Hematopoietic multipotent progenitor cell treated with erythropoietin and hydrocortisone succinate and interleukin-3 and kit ligand, for 15 days (in vitro differentiated cells): ENCODE results near the gene ZC3H8.
"Not testable (repeated sequence)": the region's sequence is repeated elsewhere in the genome, so short reads cannot be mapped to it uniquely, and the experiment has no call there.

Experiments used
- DNase-seq: peaks from one replicate; pipeline ENCODE4 v3.0.0-alpha.2; 2015; ENCODE audit warnings: low spot score

Gene ZC3H8

DNA sequence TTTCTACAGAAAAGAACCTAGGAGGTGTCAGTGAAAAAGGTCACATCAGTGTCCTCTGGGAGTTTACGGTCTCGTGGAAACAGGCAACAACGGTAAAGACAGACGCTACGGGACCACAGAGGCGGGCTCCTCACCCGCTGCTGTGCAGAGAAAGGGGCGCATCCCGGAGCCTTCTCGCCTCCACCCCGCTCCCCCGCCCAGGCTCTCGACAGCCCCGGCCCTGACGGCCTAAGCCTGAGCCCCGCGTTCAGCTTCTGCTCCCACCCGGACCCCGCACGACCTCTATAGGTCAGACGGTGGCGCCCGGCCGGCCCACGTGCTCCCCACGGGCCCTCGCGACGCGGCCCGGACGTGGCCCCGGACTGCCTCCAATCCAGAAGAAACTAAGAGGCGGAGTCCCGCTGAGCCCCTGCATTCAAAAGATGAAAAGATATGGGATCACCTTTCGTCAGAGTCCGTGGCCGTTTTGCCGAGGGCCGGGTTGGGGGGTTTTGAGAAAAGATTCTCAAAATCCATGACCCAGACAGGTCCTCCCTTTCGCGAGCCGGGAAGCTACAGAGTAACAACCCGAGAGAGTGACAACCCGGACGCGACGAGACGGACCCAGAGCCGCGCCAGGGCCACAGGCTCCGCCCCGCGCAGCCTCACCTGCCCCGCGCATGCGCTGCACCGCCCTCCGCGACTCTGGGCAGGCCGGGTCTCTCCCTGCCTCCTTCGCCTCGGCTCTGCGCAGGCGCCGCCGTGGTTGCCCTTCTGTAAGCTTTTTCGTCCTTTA, at the start of gene ZC3H8:
ZC3H8 (minus strand) TSS at position 577 of the 775 bp plus-strand sequence; CDS start at position 516, 61 bp downstream.
- DNase-seq = peak; percentile 95

DNA sequence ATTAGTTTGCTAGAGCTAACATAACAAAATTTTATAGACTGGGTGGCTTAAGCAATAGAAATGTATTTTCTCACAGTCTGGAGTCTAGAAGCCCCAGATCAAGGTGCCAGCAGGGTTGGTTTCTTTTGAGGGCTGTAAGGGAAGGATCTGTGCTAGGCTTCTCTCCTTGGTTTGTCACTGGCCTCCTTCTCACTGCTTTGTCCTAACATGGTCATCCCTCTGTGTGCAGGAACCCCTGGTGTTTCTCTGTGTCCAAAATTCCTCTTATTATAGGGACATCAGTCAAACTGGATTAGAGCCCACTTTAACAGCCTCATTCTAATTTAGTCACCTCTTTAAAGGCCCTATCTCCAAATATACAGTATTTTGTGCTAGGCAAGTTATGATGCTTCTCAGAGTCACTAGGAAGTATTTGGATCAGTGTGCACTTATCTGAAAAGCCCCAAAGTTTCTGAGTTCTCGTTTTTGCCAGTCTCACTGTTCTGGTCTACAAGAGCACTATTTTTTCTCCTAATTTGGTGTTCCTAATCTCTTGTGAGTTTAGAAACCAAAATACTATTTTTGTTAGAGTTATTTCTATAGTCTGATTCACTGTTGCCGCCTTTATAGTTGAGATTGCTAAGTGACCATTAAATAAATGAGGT, 49.6 kb upstream of the ZC3H8 start:
- no peak for DNase-seq

DNA sequence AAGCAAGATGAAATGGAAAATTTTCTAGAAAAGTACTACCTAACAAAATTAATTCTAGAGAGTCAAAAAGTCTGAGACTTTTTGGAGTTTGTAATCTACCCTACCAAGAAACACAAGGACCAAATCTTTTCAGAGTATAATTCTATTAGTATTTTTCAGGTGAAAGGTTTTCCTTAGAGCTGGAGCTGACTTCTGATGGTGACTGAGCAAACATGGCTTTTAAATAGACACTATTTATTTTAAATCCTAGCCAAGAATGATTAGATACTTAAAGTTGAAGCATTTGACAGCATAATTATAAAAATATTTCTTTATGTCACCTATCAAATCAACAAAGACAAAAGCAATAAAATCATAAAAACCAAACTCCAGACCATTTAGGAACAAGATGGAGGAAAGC, 47.1 kb upstream of the ZC3H8 start:
- DNase-seq = no peak

DNA sequence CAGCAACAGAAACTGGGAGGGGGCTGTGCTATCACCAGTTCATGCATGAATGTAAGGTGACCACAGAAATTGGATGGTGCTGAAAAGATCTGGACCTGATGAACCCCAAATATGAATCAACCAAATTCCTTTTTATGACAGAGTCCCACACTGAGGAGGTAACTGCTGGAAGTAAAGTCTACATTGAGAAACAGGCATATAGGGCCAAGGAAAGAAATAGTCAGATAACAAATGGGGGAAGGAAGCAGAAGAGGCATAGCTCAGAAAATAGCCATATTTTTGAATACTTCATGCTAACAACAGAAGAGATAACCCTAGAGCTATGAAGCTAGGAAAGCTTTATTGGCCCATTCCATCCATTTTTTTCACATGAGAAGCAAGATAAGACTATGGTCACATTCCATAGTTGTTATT, 46.3 kb upstream of the ZC3H8 start:
- DNase-seq = no peak

DNA sequence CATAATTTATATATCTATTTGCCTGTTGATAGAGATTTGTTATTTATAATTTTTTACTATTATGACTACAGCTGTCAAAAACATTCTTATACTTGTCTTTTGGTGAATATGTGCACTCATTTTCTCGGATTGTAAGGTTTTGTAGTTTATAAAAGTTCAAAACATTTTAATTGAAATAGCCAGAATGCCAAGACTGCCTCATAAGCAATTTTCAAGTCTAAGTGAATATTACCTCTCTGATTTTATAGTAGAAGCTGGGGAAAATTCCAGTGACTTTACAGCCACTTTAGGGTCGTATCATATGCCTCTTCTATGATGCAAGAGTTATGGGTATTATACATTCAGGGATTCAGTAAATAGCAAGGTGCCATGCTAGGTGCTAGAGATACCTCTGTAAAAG, 41.6 kb upstream of the ZC3H8 start:
- no peak for DNase-seq

DNA sequence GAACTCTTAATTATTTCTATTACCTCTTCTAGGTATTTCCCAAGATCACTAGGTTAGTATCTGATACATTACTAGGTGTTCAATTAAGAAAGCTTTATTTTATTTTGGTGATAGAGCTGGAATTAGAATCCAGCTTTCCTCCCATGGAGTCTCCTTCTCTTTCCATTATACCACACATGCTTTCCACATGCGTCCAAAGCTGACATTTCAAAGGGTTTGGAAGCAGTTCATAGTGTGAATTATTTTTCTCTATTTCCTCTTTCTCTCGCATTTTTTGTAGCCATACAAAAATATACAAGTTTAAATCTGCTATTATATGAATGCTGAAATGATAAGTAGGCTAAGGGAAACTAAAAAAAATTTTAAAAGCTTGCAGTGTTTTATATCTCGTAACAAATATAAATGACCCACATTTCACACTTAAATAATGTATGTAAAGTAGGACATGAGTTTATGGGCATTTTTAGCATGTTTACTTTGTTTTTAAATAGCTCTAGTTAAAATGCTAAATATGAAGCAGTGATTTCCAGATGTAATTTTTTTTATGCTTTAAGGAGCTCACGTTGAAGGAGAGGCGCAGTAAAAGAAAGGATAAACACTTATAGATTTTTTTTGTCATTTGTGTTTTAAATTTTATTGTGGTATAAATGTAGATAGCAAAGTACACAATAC, 40.7 kb upstream of the ZC3H8 start:
- DNase-seq = no peak

DNA sequence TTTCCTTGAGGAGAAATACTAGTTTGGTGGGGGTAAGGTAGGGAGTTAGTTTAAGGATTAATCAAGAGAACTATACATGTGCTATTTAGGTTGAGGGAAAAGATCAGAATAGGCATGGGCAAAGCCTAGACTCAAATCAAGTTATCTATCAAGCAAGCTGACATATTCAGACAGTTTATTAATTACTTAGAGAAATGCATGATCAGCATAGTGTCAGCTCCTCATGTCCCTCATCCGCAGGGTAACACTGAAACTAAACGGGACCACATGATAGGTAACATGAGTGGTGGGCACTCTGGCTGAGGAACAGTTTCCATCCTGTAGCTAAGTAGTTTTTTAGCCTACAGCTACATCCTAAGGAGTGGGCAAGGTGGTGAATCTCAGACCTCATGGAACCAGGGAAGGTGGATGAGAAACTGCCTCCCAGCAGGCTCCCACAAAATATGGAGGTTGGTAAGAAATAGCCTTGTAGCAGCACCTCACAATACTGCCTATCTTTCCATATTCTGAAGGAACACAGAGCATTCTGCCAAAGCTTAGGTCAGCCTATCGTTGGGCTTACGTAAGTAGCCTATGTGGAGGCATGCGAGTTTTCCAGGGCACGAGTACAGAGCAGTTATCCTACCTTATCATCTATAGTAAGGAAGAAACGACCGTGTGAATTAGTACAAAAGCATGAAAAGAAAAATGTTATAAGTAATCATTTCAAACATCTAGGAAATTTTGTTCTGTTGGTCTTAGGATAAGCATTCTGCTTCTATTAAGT, 39.0 kb upstream of the ZC3H8 start:
- no peak for DNase-seq

DNA sequence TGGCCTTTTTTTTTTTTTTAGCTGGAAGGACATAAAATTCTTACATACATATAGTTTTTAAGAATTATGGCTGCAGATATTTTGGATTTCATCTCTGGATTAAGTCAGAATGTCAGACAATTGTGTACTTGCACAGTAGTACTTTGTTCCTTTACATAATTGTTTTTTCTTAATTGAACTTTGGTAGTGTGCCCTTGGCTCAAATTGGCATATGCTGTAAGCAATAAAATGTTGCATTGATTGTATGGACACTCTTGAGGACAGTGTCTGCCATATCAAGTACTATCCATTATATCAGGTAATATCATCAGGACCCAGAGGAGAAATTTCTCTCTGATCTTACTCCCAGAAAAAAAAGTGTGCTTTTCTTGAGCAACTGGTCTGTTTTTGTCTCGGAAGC, 35.8 kb upstream of the ZC3H8 start:
- DNase-seq = no peak

DNA sequence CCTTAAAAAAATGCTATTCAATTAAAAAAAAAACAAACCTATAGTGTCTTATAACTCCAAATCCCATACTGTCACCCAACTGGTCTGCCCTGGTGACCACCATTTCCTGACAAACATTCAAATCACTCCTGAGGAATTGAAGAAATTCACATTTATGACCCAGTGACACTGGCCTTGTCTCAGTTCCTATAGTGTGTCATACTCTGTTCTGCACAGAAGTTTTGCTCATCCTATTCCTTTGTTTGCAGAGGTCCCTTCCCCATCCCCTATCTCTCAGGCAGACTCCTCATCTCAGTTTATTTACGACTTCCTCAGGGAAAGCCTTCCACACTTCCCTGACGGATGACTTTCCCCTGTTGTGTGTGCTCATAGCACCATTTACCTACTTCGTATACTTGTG, 35.2 kb upstream of the ZC3H8 start:
- no peak for DNase-seq

DNA sequence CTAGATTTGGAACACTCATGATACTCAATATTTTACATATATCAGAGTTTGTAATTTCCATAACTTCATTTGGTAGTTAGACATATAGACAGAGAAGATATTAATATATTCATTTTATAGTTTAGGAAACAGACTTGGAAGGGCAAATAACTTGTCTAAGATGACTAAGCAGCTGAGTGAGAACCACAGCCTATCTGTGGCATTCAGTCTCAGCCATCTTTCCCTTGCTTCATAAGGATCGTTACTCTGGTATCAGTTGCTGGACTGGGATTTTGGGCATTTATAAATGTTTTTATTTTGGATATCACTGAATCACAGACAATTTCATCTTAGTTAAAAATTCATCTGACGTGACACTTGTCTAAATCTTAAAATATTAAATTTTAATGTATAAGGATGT, 28.7 kb upstream of the ZC3H8 start:
- not testable (repeated sequence) for DNase-seq

DNA sequence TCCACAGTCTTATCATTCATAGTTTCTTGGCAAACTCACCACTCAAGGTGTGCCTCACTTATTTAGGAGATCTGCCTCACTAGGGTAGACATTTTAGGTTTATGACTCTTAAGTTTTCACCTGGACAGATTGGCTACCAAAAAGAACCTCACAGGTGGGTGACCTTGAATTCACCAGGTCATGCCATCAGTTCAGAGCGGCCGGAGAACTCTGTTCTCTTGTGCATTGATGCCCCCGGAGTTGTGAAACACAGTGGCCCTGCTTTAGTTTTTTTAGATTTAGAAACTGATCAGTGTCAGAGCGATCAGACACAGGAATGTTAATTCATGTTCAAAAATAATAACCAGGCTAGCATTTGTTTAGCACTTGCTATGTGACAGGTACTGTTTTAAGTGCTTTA, 27.2 kb upstream of the ZC3H8 start:
- DNase-seq = not testable (repeated sequence)

DNA sequence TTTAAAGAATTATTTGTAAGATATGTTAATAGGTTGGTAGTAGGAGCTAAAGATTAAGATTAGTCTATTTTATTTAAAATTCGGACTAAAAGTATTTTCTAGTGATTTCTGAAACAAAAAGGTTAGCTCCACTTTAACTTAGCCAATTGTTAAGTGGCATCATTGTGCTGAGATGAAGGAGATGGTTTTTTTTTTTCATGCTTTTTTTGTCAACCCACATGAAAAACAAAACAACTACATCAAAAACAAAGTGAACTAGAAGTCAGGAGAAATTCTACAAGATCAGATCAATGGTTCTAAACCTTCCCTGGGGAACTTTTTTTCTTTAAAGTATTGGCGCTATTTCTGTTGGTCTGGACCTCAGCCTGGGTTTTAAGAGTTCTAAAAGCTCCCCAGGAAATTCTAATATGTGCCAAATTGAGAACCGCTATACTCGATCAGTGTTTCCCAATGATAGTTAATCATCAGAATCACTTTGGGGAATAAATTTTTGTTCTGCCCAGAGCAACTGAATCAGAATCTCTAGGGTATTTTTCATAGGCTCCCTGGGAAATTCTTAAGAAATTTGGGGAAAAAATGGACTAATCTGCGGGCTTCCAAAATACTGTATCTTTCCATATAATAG, 22.9 kb upstream of the ZC3H8 start:
- no peak for DNase-seq

DNA sequence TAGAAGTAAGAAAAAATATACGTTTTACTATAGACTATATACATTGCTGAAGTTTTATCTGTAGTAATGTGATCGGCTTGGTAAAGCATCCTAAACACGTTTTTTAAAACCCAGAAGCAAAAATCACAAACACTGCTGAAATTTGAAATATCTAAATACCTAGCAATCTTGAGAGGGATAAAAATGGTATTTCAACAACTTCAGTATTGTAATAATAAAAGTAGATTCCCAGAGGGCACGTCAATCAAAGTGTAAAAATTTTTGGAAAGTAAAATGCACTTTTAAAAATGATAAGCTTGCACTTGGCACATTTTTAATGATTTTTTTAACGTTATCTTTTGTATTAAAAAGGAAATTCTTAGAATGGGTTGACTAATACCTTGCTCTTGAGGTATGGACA, 22.1 kb upstream of the ZC3H8 start:
- DNase-seq = no peak

DNA sequence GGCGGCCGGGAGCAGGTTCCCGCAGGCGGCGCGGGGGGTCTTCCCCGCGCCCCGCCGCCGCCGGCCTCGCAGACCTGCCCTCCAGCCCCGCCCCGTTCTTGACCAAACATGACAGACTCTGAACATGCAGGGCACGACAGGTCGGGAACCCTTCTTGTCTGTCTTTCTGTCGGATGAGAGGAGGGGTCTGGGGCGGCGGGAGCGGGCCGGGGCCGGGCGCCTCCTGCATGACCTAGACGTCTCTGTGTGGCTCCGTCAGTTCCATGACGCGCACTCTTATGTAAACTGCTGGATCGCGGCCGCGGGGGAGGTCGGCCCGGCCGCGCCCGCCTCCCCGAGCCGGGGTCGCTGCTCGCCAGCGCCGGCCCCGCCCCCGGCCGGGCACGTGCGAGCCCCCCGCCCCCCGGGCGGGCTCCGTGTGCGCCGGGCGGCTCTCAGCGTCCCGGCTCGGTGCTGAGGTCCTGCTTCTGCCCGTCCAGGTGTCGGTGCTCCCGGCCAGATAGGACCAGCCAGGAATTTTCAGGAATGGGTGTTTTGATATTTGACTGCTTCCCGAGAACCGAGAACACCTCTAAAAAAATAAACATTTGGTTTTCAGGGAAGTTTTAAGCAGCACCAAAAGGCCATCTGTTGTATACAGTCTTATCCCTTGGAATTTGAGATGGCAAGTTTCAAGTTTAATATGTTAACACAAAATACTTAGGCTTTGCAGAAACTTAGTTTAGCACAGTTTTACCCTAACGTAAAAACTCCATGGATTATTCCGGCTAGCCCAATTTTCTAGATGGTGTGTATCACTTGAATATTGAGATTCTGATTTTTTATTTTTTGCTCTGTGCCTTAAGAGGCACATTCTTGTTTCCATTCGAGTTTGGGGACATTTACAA, 21.3 kb upstream of the ZC3H8 start:
- peak; percentile 67 for DNase-seq

DNA sequence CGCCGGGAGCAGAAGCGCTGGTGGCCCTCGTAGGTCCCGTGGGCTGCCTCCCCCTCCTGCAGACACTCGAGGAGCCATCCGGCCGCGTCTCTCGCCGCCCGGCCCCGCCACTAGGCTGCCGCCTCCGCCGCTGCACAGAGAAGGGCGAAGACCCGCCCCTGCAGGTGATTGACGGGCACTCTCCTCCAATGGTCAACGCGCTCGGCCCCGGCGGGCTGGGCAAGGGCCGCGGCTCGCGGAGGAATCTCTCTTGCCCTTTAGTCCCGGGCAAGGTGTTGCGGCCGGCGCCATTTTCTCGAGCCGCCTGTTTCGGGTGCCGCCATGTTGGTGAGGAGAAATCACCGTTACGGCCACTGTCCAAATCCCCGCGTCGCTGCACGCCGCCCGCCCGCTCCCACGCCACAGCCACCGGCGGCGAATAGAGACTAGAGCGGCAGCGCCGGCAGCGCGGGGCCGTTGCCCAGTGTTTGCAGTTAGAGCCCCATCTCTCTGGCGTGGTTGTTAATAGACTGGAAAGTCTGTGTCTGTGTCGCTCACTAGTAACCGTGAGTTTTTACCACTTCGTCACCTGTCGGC, 20.6 kb upstream of the ZC3H8 start, which contains the start of gene ZC3H6:
ZC3H6 (plus strand) TSS at position 287 of the 576 bp plus-strand sequence. CDS start 398 bp downstream, outside the sequence.
- peak; percentile 97 for DNase-seq

DNA sequence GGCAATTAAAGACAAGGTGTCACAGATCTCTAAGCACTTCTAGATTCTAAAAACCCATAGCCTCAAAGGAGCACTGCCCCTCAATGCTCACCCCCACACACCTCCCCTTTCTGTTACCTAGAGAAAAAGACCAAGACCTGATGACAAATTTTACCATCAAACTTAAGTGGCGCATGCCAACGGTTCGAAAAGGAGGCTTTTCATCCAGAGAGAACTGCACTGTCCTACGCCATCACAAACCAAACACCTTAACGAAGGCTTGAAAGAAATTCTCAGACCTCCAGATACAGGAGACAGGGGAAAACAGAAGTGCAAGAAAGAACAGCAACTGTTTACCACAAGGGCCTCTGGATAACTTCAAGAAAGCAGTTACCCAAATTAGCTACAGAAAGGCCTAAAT, 18.5 kb upstream of the ZC3H8 start:
- DNase-seq = no peak

DNA sequence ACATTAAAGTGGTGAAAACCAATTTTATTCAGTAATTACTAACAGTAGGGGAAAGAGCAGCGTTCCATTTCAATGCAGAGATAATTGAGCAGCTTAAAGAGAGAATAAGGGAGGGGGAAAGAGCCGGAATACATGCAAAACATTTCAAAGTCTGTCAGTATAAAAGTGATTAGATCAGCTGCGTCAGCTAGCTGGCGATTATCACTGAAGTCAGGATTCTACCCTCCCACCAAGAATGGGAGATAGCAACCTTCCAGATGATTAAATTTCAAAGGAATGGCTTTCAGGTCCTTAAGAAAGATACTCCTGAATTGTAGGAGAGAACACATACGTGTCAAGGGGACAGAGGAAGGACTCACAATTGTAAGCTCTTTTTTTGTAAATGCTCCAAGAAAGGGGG, 17.8 kb upstream of the ZC3H8 start:
- no peak for DNase-seq

DNA sequence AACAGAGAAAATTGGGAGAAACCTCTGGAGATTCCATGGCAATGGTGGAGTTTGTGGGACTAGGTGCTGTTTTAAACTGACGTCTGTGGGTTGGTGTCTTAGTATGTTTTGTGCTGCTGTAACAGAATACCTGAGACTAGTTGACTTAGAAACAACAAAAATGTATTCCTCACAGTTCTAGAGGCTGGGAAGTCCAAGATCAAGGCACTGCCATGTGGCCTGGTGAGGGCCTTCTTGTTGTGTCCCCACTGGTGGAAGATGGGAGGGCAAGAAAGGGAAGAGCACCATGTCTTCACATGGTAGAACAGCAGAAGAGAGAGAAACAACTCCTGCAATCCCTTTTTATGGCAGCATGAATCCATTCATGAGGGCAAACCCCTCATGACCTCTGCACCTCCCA, 13.7 kb upstream of the ZC3H8 start:
- no peak for DNase-seq

DNA sequence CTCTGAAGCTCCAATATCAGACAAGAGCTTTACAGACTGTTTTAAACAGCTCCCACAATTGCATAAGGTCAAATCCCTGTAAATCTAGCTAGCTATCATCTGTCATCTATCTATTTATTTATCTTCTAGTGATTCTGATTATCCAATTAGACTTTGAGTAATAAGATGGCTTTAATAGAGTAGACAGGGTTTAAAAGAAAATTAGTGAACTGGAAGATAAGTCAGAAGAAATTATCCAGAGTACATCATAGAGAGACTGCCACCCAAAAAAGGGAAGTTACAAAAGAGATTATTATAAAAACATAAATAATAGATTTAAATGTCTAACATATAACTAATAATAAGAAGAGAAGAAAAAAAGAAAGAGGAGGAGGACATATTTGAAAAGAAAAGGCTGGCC, 8.0 kb upstream of the ZC3H8 start:
- DNase-seq = no peak

DNA sequence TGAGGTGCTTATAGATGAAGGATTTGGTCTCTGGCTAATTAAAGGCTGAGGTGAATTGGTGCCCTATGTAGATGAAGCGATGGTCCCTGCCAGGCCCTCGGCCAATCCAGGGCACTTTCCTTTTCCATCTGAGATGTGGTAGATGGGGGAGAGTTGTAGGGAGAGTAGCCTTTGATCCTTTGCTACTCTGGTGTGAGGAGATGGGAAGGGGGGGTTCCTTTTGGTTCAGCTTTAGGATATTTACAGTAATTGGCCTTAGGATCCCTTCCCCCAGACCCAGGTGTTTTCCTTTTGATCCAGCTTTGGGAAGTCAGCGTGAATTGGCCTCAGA, 5.4 kb upstream of the ZC3H8 start:
- no peak for DNase-seq
